Hair follicle dermal papilla cell (primary cell): Measurements from ENCODE around the gene C11orf86. TPM values are rescaled to one million over a fixed set of nuclear protein-coding genes. Genes with fewer than 3 reads are reported as not detected.

Experiments
- small RNA-seq: library from RNA; depleted of rRNA; stranded (forward); fragments of <200 nt; gene quantifications from one replicate; pipeline ENCODE3, GENCODE V24; 2012
- total RNA-seq: library from RNA; depleted of rRNA; stranded (reverse); fragments of >200 nt; gene quantifications from 2 replicates; pipeline ENCODE4 v1.2.3, GENCODE V29; 2012

The C11orf86 gene, protein sequence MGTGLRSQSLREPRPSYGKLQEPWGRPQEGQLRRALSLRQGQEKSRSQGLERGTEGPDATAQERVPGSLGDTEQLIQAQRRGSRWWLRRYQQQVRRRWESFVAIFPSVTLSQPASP
- total RNA-seq: not detected in 2 replicates

DNA sequence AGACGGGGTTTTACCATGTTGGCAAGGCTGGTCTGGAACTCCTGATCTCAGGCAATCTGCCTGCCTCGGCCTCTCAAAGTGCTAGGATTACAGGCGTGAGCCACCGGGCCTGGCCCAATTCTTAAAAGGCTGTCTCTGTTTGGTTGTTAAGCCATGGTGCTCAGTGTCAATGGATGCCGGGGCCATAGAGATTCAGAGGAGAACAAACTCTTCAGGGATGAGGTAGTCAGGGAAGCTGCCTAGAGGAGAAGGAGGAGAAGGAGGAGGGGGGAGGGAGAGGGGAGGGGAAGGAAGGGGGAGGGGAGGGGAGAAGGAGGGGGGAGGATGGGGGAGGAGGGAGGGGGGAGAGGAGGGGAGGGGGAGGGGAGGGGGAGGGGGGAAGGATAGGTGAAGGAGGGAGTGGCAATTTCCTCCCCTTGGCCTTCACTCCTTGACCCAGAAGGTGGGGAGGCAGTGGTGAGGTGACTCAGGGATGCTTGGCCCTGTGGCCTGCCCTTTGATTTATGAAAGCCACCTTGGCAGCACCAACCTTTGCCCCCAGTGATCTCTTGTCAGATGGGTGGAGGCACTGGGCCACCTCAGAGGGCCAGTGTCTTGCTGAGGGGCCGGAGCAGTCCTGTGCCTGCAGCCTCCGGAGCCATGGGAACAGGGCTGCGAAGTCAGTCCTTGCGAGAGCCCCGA, at the start of gene C11orf86:
TSS of gene C11orf86 (plus strand) at position 581 of the 681 bp plus-strand sequence. CDS start at position 640, 59 bp downstream.

DNA sequence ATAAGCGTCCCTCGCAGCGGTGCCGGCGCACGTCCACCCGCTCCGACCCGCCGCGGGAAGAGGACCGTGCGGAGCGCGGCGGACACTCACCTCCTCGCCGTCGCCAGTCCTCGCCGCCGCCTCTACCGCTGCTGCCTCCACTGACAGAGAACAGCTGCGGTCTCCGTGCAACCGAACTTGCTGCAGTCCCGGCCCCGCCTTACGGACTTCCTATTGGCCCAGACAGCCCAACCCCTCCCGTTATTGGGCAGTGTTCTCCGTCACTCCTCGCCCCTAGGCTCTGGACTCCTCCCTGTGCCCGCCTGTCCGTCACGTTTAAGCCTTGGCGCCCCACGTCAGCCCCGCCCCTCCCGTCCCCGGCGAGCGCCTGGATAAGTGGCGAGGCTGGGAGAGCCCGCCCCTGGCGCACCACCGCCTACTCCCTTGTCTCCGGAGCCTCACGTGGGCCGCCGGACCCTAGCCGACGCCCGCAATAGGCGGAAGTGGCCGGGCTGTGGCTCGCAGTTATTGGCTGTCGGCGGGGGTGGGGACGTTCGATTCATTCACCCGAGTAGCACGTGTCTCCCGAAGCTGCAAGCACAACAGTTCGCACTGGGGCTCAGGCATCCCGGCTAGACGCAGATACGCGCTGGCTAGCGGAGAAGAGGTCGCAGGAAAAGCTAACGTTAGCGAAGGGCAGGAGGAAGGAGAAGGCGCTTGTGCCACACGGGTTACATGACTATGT, 16.7 kb upstream of the C11orf86 start, which contains the start of gene PC:
TSS of gene PC (minus strand) at position 152 of the 724 bp plus-strand sequence. CDS start 86,224 bp downstream, outside the sequence.

DNA sequence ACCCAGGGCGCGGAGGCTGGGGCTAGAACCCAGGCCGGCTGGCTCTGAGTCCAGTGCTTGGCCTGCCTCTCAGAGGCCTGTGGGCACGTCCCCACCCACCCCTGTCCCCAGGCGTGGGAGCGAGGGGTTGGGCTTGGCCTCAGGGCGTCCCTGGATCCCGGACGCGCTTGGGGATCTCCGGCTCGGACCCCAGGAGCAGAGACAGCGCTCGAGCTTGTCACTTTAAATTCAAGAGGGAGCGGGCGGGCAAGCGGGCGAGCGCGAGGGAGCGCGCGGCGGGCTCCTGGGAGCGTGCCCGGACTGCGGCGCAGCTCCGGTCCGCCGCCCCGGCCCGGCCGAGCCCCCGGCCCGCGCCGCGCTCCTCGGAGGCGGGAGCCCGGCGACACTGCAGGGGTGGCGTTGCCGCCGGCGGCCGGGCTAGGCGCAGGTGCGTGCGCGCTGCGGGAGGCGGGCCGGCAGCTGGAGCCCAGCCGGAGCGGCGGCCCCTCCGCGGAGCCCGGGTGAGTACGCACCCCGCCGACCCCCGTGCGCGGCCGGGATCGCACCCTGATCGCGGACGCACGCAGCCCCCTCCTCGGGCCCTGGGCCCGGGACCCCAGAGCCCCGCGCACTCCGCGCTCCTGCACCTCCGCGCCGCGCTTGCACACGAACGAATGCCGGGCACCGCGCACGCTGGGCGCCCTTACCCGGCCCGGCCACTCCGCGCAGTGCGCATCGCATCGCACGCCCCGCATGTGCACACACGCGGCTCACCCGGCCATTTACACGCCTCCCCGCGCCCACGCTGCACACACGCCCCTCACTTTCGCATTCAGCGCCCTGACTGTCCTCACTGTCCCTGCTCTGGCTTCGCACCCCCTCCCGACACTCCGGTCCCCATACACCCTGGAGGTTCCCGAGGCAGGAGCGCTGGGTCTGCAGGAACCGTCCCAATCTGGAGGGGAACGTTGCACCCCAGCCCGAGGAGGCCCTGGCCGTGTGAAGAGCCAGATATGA, 48.2 kb downstream of the C11orf86 start, which contains the start of gene SYT12:
TSS of gene SYT12 (plus strand) at position 174 of the 996 bp plus-strand sequence. CDS start 7,011 bp downstream, outside the sequence.

Small RNA genes lying within 50 kb of the gene (small RNA-seq; reads per million reads assigned to genes)
- not detected for gene MIR3163

Other genes with a start within 250 kb of the C11orf86 start
- 0.24 and 0.81 TPM in 2 replicates for gene SPTBN2, start 246.1 kb upstream of the C11orf86 start, total RNA-seq
- gene RCE1, start 131.9 kb upstream of the C11orf86 start, total RNA-seq: 12.1 and 16.1 TPM in 2 replicates
- gene LRFN4, start 118.2 kb upstream of the C11orf86 start, total RNA-seq: 24.2 and 28.3 TPM in 2 replicates
- gene PC, start 16.9 kb upstream of the C11orf86 start, total RNA-seq: 45.7 and 49.7 TPM in 2 replicates
- gene SYT12, start 47.8 kb downstream of the C11orf86 start, total RNA-seq: under 0.01 and 0.49 TPM in 2 replicates
- gene RHOD, start 81.5 kb downstream of the C11orf86 start, total RNA-seq: 16.7 and 27.1 TPM in 2 replicates
- 57.1 and 72.7 TPM in 2 replicates for gene KDM2A, start 144.0 kb downstream of the C11orf86 start, total RNA-seq